GM12878 (cell line): ENCODE measurements around the gene INSIG2. TPM values are rescaled to one million over a fixed set of nuclear protein-coding genes. Genes with fewer than 3 reads are reported as not detected.

Experiments used
- ATAC-seq: fragments of 200-7000 bp; cut with Tn5 transposase; 3 replicates; pipeline ENCODE4 v1.9.1; 2020; ENCODE audit warnings: mild to moderate bottlenecking, moderate library complexity
- BruUV-seq: library from RNA; stranded (reverse); fragments of 400-500 nt; replicated peaks from 2 replicates; lab custom pipeline; 2021; lab: Mats Ljungman, UMichigan
- CTCF ChIA-PET: fragments of 300-600 bp; sonication (Branson Sonifier 250); formaldehyde crosslinking; extraction: SDS; loops from one replicate; lab custom pipeline; 2021; ENCODE audit warnings: inconsistent platforms; lab: Yijun Ruan, JAX
- POLR2A ChIA-PET: fragments of 350-600 bp; formaldehyde crosslinking; extraction: SDS; loops from one replicate; lab custom pipeline; 2021; ENCODE audit warnings: inconsistent platforms; lab: Charles Lee
- RAD21 ChIA-PET: fragments of 300-600 bp; sonication (Branson Sonifier 250); formaldehyde crosslinking; loops from one replicate; lab custom pipeline; 2023; ENCODE audit warnings: antibody characterized with exemption; ENCODE audit not compliant: unreplicated experiment; lab: Charles Lee
- SMC1A ChIA-PET: fragments of 300-600 bp; sonication (Branson Sonifier 250); formaldehyde crosslinking; loops from one replicate; lab custom pipeline; 2023; ENCODE audit not compliant: unreplicated experiment, uncharacterized antibody; lab: Charles Lee
- DNase-seq: peaks from one replicate; pipeline ENCODE4 v3.0.0-alpha.2; 2011; ENCODE audit warnings: low read depth, low spot score
- FAIRE-seq: peaks from 3 replicates; lab custom pipeline; 2011; peaks lifted over from hg19 to GRCh38; lab: Jason Lieb, UNC
- H2AFZ ChIP-seq: 2 replicates; pipeline ENCODE4 v1.6.0; 2011; ENCODE audit warnings: low read depth, low read length, control low read depth; ENCODE audit not compliant: control insufficient read depth
- H3K27ac ChIP-seq: 2 replicates; pipeline ENCODE4 v1.5.1; 2011; ENCODE audit warnings: control low read depth; ENCODE audit not compliant: control insufficient read depth, insufficient read depth
- H3K27me3 ChIP-seq, 2 experiments: replicated peaks in 1 of 2; 2 replicates each; pipeline versions ENCODE4 v1.6.0 to v1.6.1; 2011; ENCODE audit warnings: low read length in 1 of 2; ENCODE audit not compliant: control insufficient read depth in 2 of 2, insufficient read depth in 2 of 2
- H3K36me3 ChIP-seq, 2 experiments: 2 replicates each; pipeline ENCODE4 v1.5.1; 2011; ENCODE audit warnings: low read length in 1 of 2; ENCODE audit not compliant: control insufficient read depth in 2 of 2, insufficient read depth in 2 of 2
- H3K4me1 ChIP-seq: 2 replicates; pipeline ENCODE4 v1.6.1; 2011; ENCODE audit warnings: mild to moderate bottlenecking, low read length, moderate library complexity, mixed read lengths; ENCODE audit not compliant: control insufficient read depth, insufficient read depth
- H3K4me2 ChIP-seq: 2 replicates; pipeline ENCODE4 v1.6.0; 2011; ENCODE audit warnings: control low read depth; ENCODE audit not compliant: control insufficient read depth, insufficient read depth
- H3K4me3 ChIP-seq: fragments of 200-600 bp; sonication (generic); 2 replicates; pipeline ENCODE4 v1.5.1; 2016
- H3K79me2 ChIP-seq: 2 replicates; pipeline ENCODE4 v1.6.0; 2011; ENCODE audit warnings: low read length; ENCODE audit not compliant: control insufficient read depth, insufficient read depth
- H3K9ac ChIP-seq: 2 replicates; pipeline ENCODE4 v1.8.0; 2011; ENCODE audit warnings: low read length, control low read depth, mixed read lengths; ENCODE audit not compliant: control insufficient read depth, insufficient read depth
- H3K9me3 ChIP-seq: replicated peaks from 3 replicates; pipeline ENCODE4 v1.5.1; 2011; ENCODE audit warnings: mild to moderate bottlenecking, low read length; ENCODE audit not compliant: control insufficient read depth, insufficient read depth
- H4K20me1 ChIP-seq: 2 replicates; pipeline ENCODE4 v1.6.0; 2011; ENCODE audit not compliant: control insufficient read depth, insufficient read depth
- BRCA1 ChIP-seq: IDR thresholded peaks from 2 replicates; pipeline ENCODE4 v1.6.1; 2011; ENCODE audit warnings: low read depth, low read length, improper control_type of control experiment
- CHD2 ChIP-seq: IDR thresholded peaks from 2 replicates; pipeline ENCODE4 v1.6.1; 2011; ENCODE audit warnings: low read depth, low read length, improper control_type of control experiment, borderline replicate concordance
- CREM ChIP-seq: IDR thresholded peaks from 2 replicates; pipeline ENCODE4 v1.6.1; 2014; ENCODE audit warnings: antibody characterized with exemption, low read depth
- FOXM1 ChIP-seq: IDR thresholded peaks from 2 replicates; pipeline ENCODE4 v1.6.1; 2012; ENCODE audit warnings: low read depth, mild to moderate bottlenecking, inconsistent platforms, low read length, moderate library complexity
- NFYA ChIP-seq: IDR thresholded peaks from 2 replicates; pipeline ENCODE4 v1.6.1; 2011; ENCODE audit warnings: low read depth, mild to moderate bottlenecking, low read length, improper control_type of control experiment, borderline replicate concordance
- RB1 ChIP-seq: fragments of 450-650 bp; formaldehyde crosslinking; IDR thresholded peaks from 2 replicates; pipeline ENCODE4 v1.6.1; 2017; ENCODE audit warnings: mild to moderate bottlenecking, borderline replicate concordance
- RCOR1 ChIP-seq: conservative IDR thresholded peaks from 2 replicates; pipeline ENCODE4 v1.6.1; 2012; ENCODE audit warnings: low read depth, low read length, improper control_type of control experiment
- REST ChIP-seq: IDR thresholded peaks from 2 replicates; pipeline ENCODE4 v1.6.1; 2012; ENCODE audit warnings: mild to moderate bottlenecking, low read depth, low read length
- SMAD1 ChIP-seq: fragments of 450-650 bp; IDR thresholded peaks from 2 replicates; pipeline ENCODE4 v1.6.1; 2018; ENCODE audit warnings: mild to moderate bottlenecking, low read depth; ENCODE audit not compliant: partially characterized antibody
- SP1 ChIP-seq: IDR thresholded peaks from one replicate; pipeline ENCODE4 v1.6.1; 2011; ENCODE audit warnings: low read depth, low read length
- WGBS: methylation state at CpG from one replicate; pipeline ENCODE4 v1.1.6; 2016; ENCODE audit warnings: low lambda C conversion rate; ENCODE audit not compliant: insufficient replicate concordance, insufficient coverage; ENCODE audit errors: missing lambda C conversion rate; 5-methylcytosine and 5-hydroxymethylcytosine counted together
- in situ Hi-C: fragments of 300-500 bp; cut with MboI; formaldehyde crosslinking; loops from 9 replicates; pipeline ENCODE4 v1.14.3; 2018; ENCODE audit warnings: mixed read lengths
- intact Hi-C: fragments of 100-400 bp; cut with micrococcal nuclease; formaldehyde crosslinking; loops from one replicate; pipeline ENCODE4 v1.14.2; 2022; ENCODE audit not compliant: unreplicated experiment
- polyA plus RNA-seq, 11 experiments: library from polyadenylated mRNA; depleted of rRNA in 4 of 11; unstranded in 6 of 11; stranded (reverse) in 5 of 11; fragments of >200 nt; fragmentation: Nextera tagmentation in 4 of 11; fragmentation: Illumina TruSeq in 1 of 11; extraction: Ambion mirVana in 4 of 11; extraction: Trizol in 1 of 11; gene quantifications; 1 replicate in 1 of 11; 2 replicates in 10 of 11; pipeline versions ENCODE4 v1.2.1 to v1.2.3, GENCODE V29; 2011 to 2016; ENCODE audit warnings: inconsistent platforms in 2 of 11, missing spikeins in 2 of 11, low read depth in 1 of 11
- total RNA-seq, 4 experiments: library from RNA; depleted of rRNA in 3 of 4; stranded (reverse); fragments of >200 nt in 3 of 4; fragmentation: Illumina TruSeq in 1 of 4; extraction: Trizol in 1 of 4; gene quantifications; 2 replicates each; pipeline versions ENCODE4 v1.2.1 to v1.2.3, GENCODE V29; 2013 to 2021

The INSIG2 gene
- total and polyA plus RNA-seq, 10 of the 15 experiments (the other 5 are each of a cell fraction or from before 2014, with no cell fraction given) = 4.9 to 92.7 (median 12.0) TPM

GRCh38 chr2:118118479-118118878 is 30.2 kb downstream of the INSIG2 start:
- WGBS = 91% methylated on average over 5 of the region's 5 CpGs
- Histone ChIP-seq H3K27me3 (no peaks in the 10 kb centered on the region), H3K9ac (no peak overlapping the region), H3K36me3 (no peaks in the 10 kb centered on the region), H3K4me2 (no peak overlapping the region), H3K9me3 (no peaks in the 10 kb centered on the region)
- ChIA-PET CTCF (no interaction called here), POLR2A (no interaction called here), SMC1A (interaction anchor here (2.0 kb wide), 1 partner anchor 12 kb away, joined by 5 read pairs; no protein-coding TSS in a partner anchor), RAD21 (no interaction called here)
- BruUV-seq = no TSS peak
- in situ Hi-C loops = no loop called here
- no peak for TF ChIP-seq CREM
- TF ChIP-seq, all 136 proteins: peak for 0
- DNase-seq = no peak
- Histone ChIP-seq H3K27ac (no peak overlapping the region), H3K4me3 (no peak overlapping the region), H2AFZ (no peak overlapping the region), H3K4me1 (no peaks in the 10 kb centered on the region), H4K20me1 (no peaks in the 10 kb centered on the region), H3K79me2 (no peaks in the 10 kb centered on the region)
- ATAC-seq = no peak
- intact Hi-C loops = no loop called here
- no peak for FAIRE-seq

GRCh38 chr2:118119158-118119727 is 31.0 kb downstream of the INSIG2 start:
- no peaks in the 10 kb centered on the region for H3K9me3 ChIP-seq
- H3K4me2 ChIP-seq = no peak overlapping the region
- H3K9ac ChIP-seq = no peak overlapping the region
- POLR2A ChIA-PET = no interaction called here
- DNase-seq (no peak), ATAC-seq (no peak), FAIRE-seq (no peak)
- no peaks in the 10 kb centered on the region for H3K36me3 ChIP-seq
- SMC1A ChIA-PET = interaction anchor here (0.8 to 2.0 kb wide), 2 partner anchors 12 to 15 kb away, joined by 3 to 5 read pairs; no protein-coding TSS in a partner anchor
- RAD21 ChIA-PET = no interaction called here
- no peak overlapping the region for H2AFZ ChIP-seq
- WGBS = 74% methylated on average over 4 of the region's 4 CpGs
- no peaks in the 10 kb centered on the region for H3K27me3 ChIP-seq
- H3K4me3 ChIP-seq = no peak overlapping the region
- H3K27ac ChIP-seq = no peak overlapping the region
- H3K4me1 ChIP-seq = no peaks in the 10 kb centered on the region
- no TSS peak for BruUV-seq
- in situ Hi-C loops (no loop called here), intact Hi-C loops (no loop called here)
- CTCF ChIA-PET = interaction anchor here (1.0 kb wide), 1 partner anchor 29 kb away, joined by 3 read pairs; no protein-coding TSS in a partner anchor
- no peaks in the 10 kb centered on the region for H3K79me2 ChIP-seq
- H4K20me1 ChIP-seq = no peaks in the 10 kb centered on the region
- TF ChIP-seq REST = no peak
- TF ChIP-seq SP1 = no peak
- no peak for TF ChIP-seq NFYA
- TF ChIP-seq SMAD1 = no peak
- no peak for TF ChIP-seq RB1
- TF ChIP-seq RCOR1 = no peak
- no peak for TF ChIP-seq BRCA1
- TF ChIP-seq CHD2 = no peak
- no peak for TF ChIP-seq FOXM1
